ENCODE data around the gene TAGAP.
A peak's percentile ranks its signal among the peaks of the same experiment; 100 is the strongest.
"Not testable (repeated sequence)": the region's sequence is repeated elsewhere in the genome, so short reads cannot be mapped to it uniquely, and the experiment has no call there.

The TAGAP gene

DNA sequence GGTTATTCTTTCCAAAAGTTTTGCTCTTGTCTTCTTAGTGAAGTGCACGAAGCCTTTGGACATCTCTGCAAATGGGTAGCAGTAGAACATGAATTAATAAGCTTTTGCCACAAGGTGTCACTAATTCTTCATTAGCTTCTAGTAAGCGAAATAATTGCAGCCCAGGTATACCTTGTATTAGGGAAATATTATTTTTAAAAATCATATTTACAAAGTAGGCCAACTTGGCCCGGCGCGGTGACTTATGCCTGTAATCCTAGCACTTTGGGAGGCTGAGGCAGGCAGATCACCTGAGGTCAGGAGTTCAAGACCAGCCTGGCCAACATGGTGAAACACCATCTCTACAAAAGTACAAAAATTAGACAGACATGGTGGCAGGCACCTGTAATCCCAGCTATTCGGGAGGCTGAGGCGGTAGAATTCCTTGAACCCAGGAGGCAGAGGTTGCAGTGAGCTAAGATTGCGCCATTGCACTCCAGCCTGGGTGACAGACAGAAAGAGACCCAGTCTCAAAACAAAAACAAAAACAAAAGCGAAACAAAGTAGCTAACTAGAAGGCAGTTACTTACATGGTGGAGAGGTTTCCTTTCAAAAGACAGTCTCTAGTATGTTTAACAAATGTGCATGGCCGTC lies 36.0 kb downstream of the TAGAP start:
- TF ChIP-seq JUND (IDR thresholded peaks at IDR 0.05; ENCODE audit: low read depth), result no peak
- in situ Hi-C loops (cut with HindIII; ENCODE audit: low pct_unique_long_range_greater_than_20kb, low sequenced_read_pairs), result no loop called here
- DNase-seq (ENCODE audit: low read depth in 1 of 2, low spot score in 1 of 2), result peak; percentile 6 to 50

DNA sequence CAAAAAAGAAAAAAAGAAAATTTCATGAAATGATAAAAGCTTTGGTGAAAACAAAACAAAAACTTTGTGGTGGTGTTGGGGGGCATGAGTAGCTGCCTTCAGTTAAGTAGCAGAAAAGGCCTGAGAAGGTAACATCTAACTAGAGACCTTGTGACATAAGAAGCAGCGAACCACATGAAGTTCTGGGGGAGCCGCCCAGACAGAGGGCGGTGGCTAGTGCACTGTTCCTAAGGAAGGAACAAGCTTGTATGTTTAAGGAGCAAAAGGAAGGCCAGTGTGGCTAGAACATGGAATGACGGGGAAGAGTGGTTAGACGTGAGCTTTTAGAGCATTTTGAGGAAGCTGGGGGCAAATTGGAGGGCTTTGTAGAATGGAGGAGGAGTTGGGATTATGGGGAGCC lies 37.3 kb downstream of the TAGAP start:
- in situ Hi-C loops (cut with HindIII; ENCODE audit: low pct_unique_long_range_greater_than_20kb, low sequenced_read_pairs), result no loop called here
- no peak for TF ChIP-seq JUND (IDR thresholded peaks at IDR 0.05; ENCODE audit: low read depth)
- no peak for DNase-seq (ENCODE audit: low read depth in 1 of 2, low spot score in 1 of 2)

DNA sequence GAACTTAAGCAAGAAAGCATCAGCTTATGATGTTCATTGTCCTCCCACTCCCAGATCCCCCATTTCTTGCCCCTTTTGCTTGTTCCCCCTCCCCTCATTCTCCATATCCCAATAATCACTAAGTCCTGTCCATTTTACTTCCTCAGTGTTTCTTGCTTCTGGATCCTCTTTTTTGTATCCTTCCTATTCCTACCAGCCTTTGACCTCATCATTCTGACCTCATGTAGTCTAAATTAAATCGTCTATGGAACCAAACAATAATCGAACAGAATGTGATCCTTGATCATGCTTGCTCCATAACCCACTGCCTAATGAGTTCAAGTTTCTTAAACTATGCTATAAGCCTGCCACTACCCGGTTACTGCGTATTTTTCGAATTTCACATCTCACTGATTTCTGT lies 39.4 kb downstream of the TAGAP start:
- no peak for DNase-seq (ENCODE audit: low read depth in 1 of 2, low spot score in 1 of 2)
- TF ChIP-seq JUND (IDR thresholded peaks at IDR 0.05; ENCODE audit: low read depth), result no peak
- in situ Hi-C loops (cut with HindIII; ENCODE audit: low pct_unique_long_range_greater_than_20kb, low sequenced_read_pairs), result no loop called here

DNA sequence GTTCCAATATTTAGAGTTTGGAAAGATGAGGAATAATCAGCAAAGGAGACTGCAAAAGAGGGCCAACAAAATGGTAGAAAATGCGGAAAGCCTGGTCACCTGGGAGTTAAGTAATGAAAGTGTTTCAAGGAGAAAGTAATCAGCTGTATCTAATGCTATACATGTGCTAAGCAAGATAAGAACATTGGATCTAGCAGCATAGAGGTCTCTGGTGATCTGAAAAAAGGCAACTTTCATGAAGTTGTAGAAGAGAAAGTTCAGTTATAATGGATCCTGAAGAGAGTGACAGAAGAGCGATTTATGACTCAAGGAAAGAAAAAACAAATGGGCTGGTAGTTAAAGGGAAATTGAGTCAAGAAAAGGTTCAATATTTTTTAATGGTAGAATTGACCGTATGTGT lies 40.2 kb downstream of the TAGAP start:
- no peak for DNase-seq (ENCODE audit: low read depth in 1 of 2, low spot score in 1 of 2)
- in situ Hi-C loops (cut with HindIII; ENCODE audit: low pct_unique_long_range_greater_than_20kb, low sequenced_read_pairs), result no loop called here
- no peak for TF ChIP-seq JUND (IDR thresholded peaks at IDR 0.05; ENCODE audit: low read depth)

DNA sequence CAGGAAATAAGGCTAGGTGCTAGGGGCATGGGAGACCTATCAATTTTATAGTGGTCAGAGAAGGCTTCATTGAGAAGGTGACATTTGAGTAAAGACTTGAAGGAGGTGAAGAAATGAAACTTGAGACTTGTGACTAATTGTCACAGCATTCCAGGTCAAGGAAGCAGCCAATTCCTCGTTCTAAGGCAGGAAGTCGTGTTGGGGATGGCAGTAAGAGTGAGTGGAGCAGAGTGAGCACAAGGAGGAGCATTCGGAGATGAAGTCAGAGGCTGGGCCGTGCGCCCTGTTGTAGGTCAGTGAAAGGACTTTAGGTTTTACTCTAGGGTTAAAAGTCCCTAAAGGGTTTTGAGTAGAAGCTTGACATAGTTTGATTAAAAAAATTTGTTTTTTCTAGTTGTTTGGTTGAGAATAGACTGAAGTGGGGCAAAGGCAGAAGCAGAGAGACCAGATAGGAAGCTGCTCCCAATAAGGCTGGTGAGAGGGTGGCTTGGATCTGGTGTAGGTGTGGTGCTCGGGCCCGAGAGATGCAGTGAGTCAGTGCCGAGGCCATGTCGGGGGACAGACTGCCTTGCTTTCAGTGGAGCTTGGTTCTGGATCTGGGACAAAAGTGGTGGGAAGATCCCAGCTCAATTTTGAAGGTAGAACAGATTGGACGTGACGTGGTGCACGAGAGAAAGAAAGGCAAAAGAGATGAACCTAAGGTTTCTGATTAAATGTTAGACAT lies 42.2 kb downstream of the TAGAP start:
- no peak for TF ChIP-seq JUND (IDR thresholded peaks at IDR 0.05; ENCODE audit: low read depth)
- in situ Hi-C loops (cut with HindIII; ENCODE audit: low pct_unique_long_range_greater_than_20kb, low sequenced_read_pairs), result no loop called here
- peak in 1 of 2 experiments; percentile 13 for DNase-seq (ENCODE audit: low read depth in 1 of 2, low spot score in 1 of 2)

DNA sequence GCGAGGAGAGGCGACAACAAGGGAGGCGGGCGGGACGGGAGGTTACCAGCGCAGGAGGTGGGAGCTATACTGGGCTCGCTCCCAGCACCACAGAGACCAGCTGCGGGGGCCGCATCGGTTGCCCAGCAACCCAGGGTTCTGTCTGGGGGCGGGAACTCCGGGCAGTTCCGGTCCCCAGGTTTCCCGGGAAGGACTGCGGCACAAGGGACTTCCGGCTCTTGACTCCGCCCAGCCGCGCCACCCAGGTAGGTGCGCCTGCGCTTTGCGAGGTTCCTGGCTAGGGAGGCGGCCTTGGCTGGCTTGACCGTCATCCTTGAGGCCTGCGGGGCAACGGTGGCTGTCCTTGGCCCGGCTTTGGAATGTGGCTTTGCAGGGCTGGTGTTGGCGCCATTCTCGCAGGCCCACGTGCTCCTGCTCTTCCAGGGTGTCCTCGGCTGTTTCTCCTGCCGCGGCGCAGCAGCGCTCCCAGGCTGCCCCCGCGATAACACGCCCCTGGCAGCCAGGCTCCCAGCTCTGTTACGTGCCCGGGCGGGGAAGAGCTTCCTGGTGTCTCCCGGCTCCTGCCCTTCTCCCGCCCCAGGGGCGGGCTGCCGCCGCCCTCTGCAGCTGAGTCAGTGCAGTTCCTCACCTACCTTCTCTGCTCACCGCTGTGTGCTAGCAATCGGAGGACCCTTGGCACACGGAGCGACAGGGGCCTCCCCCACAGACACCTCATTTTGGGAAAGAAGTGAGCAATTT lies 45.0 kb downstream of the TAGAP start, which contains the start of gene RSPH3:
TSS of gene RSPH3 (minus strand) at position 537 of the 738 bp plus-strand sequence. CDS start 652 bp downstream, outside the sequence.
- DNase-seq (ENCODE audit: low read depth in 1 of 2, low spot score in 1 of 2), result peak; percentile 79 to 97
- TF ChIP-seq JUND (IDR thresholded peaks at IDR 0.05; ENCODE audit: low read depth), result no peak
- in situ Hi-C loops (cut with HindIII; ENCODE audit: low pct_unique_long_range_greater_than_20kb, low sequenced_read_pairs), result no loop called here

DNA sequence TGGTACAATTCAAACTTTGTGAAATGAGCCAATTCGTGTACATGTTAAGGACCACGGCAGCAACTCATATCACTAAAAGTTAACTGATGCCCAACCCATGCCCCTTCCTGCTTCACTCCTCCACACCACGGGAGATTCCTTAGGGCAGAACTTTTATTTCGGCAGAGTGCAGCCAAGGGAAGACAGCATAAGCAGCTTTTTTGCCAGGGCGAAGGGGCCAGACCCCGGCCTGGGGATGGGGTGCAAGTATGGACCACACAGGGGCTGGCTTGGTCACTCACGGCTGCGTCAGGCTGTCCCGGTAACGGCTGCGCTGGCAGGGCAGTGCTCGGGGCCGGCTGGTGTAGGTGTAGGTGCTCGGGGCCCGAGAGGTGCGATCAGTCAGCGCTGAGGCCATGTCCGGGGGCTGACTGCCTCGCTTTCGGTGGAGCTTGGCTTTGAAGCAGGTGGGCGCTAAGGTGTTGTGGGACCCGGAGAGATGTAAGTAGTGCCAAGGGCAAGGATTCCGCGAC lies 45.6 kb downstream of the TAGAP start:
- in situ Hi-C loops (cut with HindIII; ENCODE audit: low pct_unique_long_range_greater_than_20kb, low sequenced_read_pairs), result no loop called here
- TF ChIP-seq JUND (IDR thresholded peaks at IDR 0.05; ENCODE audit: low read depth), result no peak
- peak in 1 of 2 experiments; percentile 4 for DNase-seq (ENCODE audit: low read depth in 1 of 2, low spot score in 1 of 2)

DNA sequence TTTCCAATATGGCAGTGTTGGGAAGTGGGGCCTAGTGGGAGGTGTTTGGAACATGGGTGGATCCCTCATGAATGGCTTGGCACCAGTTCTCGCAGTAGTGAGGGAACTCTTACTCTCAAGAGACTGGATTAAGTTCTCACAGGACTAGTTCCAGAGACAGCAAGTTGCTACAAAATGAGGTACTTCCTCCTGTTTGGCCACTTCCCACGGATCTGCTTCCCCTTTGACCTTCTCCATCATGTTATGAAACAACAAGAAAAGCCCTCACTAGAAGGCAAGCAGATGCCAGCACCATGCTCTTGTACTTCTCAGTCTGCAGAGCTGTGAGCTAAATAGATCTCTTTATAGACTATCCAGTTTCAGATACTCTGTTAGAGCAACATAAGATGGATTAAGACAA lies 47.9 kb downstream of the TAGAP start:
- in situ Hi-C loops (cut with HindIII; ENCODE audit: low pct_unique_long_range_greater_than_20kb, low sequenced_read_pairs), result no loop called here
- no peak for DNase-seq (ENCODE audit: low read depth in 1 of 2, low spot score in 1 of 2)
- TF ChIP-seq JUND (IDR thresholded peaks at IDR 0.05; ENCODE audit: low read depth), result no peak

DNA sequence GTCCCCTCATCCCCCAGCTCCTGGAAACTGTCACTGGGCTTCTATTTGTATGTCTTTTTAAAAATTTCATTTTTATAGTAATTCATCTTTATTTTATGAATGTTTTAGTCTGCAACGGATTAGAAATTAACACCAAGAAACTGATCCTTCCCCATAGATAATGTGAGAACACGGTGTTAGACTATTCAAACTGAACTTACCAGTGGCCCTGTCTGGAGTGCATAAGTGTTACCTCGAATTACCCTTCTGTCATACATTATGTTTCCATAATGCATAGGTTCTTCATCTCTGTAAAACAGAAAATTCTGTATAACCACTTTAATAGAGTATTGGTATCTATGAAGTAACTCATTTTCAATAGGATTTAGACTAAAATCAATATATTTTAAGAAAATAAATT lies 51.2 kb downstream of the TAGAP start:
- no peak for DNase-seq (ENCODE audit: low read depth in 1 of 2, low spot score in 1 of 2)
- in situ Hi-C loops (cut with HindIII; ENCODE audit: low pct_unique_long_range_greater_than_20kb, low sequenced_read_pairs), result no loop called here
- no peak for TF ChIP-seq JUND (IDR thresholded peaks at IDR 0.05; ENCODE audit: low read depth)

DNA sequence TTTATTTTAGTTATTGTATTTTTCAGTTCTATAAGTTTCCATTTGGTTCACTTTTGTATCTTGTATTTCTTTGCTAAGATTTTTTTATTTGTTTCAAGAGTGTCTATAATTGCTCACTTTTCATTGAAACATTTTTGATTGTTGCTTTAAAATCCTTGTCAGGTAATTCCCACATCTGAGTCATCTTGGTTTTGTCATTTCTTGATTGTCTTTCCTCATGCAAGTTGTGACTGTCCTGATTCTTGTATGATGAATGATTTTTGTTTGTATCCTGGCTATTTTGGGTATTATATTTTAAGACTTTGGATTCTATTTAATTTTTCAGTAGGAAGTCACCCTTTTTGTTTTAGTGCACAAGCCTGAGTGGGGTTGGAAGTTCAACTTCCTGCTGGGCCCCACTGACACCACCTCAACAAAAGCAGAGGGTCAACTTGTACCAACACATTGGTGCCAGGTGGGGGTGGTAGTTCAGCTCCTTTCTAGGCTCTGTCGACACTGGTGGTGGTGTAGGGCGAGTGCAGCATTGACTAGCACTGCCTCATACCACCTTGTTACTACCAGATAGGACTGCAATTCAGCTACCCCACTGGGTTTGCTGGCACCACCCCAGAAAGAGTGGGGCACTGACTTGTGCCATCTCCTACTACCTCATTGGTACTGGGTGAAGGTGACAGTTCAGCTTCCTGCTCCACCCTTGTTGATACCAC lies 53.6 kb downstream of the TAGAP start:
- no peak for TF ChIP-seq JUND (IDR thresholded peaks at IDR 0.05; ENCODE audit: low read depth)
- in situ Hi-C loops (cut with HindIII; ENCODE audit: low pct_unique_long_range_greater_than_20kb, low sequenced_read_pairs), result no loop called here
- DNase-seq (ENCODE audit: low read depth in 1 of 2, low spot score in 1 of 2), result no peak

DNA sequence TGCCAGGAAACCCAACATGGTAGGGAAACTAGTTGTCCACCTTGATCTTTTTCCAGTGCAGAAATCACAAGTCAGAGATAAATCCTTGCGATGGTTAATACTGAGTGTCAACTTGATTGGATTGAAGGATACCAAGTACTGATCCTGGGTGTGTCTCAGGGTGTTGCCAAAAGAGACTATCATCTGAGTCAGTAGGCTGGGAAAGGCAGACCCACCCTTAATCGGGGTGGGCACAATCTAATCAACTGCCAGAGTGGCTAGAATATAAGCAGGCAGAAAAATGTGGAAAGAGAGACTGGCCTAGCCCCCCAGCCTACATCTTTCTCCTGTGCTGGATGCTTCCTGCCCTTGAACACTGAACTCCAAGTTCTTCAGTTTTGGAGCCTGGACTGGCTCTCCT lies 55.1 kb downstream of the TAGAP start:
- in situ Hi-C loops (cut with HindIII; ENCODE audit: low pct_unique_long_range_greater_than_20kb, low sequenced_read_pairs); DNase-seq (ENCODE audit: low read depth in 1 of 2, low spot score in 1 of 2): not testable (repeated sequence)

DNA sequence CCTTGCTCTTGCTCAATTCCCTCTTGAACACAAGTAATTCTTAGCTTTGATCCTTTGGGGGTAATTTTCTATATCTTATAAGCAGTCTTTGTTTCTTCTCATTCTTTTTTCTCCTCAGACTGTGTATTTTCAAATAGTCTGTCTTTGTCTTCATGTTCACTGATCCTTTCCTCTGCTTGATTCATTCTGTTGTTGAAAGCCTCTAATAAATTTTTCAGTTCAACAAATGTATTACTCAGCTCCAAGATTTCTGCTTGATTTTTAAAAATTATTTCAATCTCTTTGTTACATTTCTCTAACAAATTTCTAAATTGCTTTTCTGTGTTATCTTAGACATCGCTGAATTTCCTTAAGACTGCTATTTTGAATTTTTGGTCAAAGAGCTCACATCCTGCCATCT lies 56.3 kb downstream of the TAGAP start:
- no peak for DNase-seq (ENCODE audit: low read depth in 1 of 2, low spot score in 1 of 2)
- in situ Hi-C loops (cut with HindIII; ENCODE audit: low pct_unique_long_range_greater_than_20kb, low sequenced_read_pairs), result no loop called here
- TF ChIP-seq JUND (IDR thresholded peaks at IDR 0.05; ENCODE audit: low read depth), result no peak
